LNCaP clone FGC (cell line): Measurements from ENCODE around the gene ASB10.

Source experiments
- DNase-seq: peaks from one replicate; pipeline ENCODE4 v3.0.0-alpha.2; 2011; ENCODE audit warnings: low read depth
- H3K4me3 ChIP-seq: 2 replicates; pipeline ENCODE4 v1.5.1; 2011; ENCODE audit warnings: mild to moderate bottlenecking, low read depth, low read length, control low read depth
- TF ChIP-seq, protein P1 (sequence below): IDR thresholded peaks from 2 replicates; pipeline ENCODE4 v1.5.1; 2012; ENCODE audit warnings: mild to moderate bottlenecking; ENCODE audit not compliant: control insufficient read depth, insufficient read depth; ENCODE audit errors: extremely low read depth

Gene ASB10, protein sequence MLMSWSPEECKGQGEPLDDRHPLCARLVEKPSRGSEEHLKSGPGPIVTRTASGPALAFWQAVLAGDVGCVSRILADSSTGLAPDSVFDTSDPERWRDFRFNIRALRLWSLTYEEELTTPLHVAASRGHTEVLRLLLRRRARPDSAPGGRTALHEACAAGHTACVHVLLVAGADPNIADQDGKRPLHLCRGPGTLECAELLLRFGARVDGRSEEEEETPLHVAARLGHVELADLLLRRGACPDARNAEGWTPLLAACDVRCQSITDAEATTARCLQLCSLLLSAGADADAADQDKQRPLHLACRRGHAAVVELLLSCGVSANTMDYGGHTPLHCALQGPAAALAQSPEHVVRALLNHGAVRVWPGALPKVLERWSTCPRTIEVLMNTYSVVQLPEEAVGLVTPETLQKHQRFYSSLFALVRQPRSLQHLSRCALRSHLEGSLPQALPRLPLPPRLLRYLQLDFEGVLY

DNA sequence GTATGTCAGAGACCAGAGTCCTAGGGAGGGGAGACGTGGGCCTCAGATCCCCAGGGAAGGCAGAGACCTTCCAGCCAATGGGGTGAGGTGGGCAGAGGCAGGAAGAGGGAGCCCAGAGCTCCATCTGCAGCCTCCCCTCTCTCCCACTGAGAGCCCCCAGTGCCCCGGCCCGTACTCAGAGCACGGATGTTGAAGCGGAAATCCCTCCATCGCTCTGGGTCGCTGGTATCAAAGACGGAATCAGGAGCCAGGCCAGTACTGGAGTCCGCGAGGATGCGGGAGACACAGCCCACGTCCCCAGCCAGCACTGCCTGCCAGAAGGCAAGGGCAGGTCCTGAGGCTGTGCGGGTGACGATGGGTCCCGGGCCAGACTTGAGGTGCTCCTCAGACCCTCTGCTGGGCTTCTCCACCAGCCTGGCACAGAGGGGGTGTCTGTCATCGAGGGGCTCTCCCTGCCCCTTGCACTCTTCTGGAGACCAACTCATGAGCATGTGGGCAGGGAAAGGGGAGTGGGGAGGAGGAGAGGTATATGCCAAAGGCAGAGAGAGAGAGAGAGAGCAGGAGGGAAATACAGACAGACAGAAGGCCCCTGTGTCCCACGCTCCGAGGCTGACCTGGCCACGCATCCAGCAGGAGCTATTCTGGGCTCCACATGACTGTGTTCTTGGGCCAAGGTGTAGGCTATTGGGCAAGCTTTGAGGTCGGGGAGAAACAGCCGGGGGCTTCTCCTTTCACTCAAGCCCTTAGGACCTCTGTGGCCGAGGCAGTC is at the start of gene ASB10:
Gene ASB10, minus strand, starts transcription at position 611 of the 769 bp plus-strand sequence. Its CDS starts 120 bp downstream, at position 491.
- TF ChIP-seq, protein P1, sequence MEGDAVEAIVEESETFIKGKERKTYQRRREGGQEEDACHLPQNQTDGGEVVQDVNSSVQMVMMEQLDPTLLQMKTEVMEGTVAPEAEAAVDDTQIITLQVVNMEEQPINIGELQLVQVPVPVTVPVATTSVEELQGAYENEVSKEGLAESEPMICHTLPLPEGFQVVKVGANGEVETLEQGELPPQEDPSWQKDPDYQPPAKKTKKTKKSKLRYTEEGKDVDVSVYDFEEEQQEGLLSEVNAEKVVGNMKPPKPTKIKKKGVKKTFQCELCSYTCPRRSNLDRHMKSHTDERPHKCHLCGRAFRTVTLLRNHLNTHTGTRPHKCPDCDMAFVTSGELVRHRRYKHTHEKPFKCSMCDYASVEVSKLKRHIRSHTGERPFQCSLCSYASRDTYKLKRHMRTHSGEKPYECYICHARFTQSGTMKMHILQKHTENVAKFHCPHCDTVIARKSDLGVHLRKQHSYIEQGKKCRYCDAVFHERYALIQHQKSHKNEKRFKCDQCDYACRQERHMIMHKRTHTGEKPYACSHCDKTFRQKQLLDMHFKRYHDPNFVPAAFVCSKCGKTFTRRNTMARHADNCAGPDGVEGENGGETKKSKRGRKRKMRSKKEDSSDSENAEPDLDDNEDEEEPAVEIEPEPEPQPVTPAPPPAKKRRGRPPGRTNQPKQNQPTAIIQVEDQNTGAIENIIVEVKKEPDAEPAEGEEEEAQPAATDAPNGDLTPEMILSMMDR = no peak
- no peak within 1 kb of the TSS for H3K4me3 ChIP-seq
- no peak for DNase-seq

DNA sequence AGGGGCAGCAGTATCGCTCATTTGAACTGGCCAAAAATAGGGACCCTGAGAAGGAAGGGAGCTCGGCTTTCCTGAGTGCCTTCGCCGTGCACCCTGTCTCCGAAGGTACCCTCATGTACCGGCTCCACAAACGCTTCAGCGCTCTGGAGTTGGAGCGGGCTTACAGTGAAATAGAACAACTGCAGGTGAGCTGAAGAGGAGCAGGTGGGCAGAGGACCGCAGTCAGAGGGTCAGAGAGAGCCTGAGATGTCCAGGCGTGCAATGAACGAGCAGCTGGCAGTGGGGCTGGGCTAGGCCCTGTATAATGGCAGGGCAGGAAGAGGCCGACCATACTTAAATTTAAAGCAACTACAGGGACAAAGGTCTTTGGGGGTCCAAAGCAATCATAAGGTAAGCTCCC is 49.4 kb upstream of the ASB10 start:
- no peak for DNase-seq
- H3K4me3 ChIP-seq = no peak overlapping the region
- TF ChIP-seq, protein P1 = no peak

DNA sequence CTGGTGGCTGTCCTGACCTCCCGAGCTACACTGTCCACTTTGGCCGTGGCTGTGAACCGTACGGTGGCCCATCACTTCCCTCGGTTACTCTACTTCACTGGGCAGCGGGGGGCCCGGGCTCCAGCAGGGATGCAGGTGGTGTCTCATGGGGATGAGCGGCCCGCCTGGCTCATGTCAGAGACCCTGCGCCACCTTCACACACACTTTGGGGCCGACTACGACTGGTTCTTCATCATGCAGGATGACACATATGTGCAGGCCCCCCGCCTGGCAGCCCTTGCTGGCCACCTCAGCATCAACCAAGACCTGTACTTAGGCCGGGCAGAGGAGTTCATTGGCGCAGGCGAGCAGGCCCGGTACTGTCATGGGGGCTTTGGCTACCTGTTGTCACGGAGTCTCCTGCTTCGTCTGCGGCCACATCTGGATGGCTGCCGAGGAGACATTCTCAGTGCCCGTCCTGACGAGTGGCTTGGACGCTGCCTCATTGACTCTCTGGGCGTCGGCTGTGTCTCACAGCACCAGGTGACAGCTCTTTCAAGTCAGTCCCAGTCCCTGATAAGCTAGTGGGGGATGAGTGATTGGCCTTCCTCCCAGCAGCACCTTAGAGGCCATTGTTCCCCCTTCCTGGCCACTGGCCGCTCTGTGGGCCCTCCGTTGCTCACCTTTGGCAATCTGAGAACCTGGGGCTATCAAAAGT is 48.2 kb upstream of the ASB10 start:
- TF ChIP-seq, protein P1 = no peak
- DNase-seq = no peak
- H3K4me3 ChIP-seq = no peak overlapping the region

DNA sequence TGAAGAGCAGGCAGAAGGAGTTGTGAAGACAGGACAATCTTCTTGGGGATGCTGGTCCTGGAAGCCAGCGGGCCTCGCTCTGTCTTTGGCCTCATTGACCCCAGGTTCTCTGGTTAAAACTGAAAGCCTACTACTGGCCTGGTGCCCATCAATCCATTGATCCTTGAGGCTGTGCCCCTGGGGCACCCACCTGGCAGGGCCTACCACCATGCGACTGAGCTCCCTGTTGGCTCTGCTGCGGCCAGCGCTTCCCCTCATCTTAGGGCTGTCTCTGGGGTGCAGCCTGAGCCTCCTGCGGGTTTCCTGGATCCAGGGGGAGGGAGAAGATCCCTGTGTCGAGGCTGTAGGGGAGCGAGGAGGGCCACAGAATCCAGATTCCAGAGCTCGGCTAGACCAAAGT is 46.8 kb upstream of the ASB10 start:
- peak overlapping the region; percentile 96 for H3K4me3 ChIP-seq
- DNase-seq = no peak
- TF ChIP-seq, protein P1 = no peak

DNA sequence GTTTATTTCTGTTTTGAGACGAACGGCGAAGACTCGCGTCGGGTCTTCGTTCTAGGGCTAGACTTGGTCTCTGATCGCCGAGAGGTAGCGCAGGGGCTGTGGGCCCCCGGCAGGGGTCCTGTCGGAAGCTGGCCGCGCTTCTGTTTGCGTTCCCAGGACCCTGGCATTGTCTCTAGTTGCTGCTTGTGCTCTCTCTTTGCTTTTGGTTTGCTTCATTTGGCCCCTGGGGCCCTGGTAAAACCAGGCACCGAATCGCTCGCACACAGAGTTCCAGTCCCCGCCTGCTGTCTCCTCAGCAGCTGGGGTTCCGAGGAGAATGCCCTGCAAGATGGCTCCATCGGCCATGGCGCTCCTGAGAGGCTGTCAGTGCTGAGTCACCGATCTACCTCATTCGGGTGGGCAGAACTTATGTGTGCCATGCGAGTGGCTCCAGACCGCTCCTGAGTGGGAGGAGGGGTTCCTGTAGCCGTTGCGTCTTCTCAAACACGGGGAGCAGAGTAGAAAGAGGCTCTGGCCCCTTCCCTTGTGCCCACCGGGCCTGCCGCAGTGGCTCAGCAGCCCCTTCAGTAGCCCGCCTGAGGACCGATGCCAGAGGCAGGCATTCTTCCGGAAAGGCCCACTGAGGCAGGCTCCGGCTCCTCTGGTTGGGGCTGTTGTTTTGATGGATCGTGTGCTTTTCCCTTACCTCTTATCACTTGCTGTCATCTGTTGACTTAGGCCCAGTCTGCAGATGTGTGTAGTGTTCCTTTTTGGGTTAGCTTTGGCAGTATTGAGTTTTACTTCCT is 46.1 kb upstream of the ASB10 start:
- peak overlapping the region; percentile 96 for H3K4me3 ChIP-seq
- DNase-seq = peak; percentile 8
- TF ChIP-seq, protein P1 = no peak
